ENCODE measurements around the gene ACOT13. TPM values are rescaled to one million over a fixed set of nuclear protein-coding genes. Genes with fewer than 3 reads are reported as not detected.
"Not testable (repeated sequence)": the region's sequence is repeated elsewhere in the genome, so short reads cannot be mapped to it uniquely, and the experiment has no call there.

Gene ACOT13
- total and polyA plus RNA-seq, 4 donors, result 7.3 to 13.5 (median 9.6) TPM

DNA sequence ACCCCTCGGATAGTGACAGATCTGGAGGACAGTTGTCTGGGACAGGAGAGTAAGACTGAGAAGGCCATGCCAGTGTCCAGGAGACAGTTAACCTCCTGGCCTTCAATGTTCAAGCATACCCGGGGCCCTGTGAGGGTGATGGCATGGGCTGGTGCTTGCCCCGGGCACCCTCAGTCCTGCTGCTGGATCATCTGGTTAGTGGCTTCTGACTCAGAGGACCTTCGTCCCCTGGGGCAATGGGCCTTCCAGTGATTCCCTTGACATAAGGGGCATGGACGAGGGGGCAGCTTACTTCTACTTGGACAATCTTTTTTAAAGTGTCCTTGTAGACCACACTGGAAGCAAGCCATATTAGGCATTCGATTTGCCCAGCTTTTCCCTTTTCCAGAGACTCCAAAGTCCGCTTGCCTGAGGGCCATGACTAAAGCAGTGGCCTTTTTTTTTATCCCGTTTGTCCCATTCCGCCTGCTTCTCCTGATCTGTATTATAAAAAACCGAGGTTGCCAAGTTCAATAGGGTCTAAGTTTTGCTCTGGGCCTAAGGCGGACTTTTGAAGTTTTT is 12.0 kb downstream of the ACOT13 start:
- H3K27ac ChIP-seq (ENCODE audit: low read depth in 1 of 2, low read length in 2 of 2); H3K4me1 ChIP-seq (ENCODE audit: control insufficient read depth in 1 of 2, insufficient read depth in 2 of 2, low read length in 2 of 2); H3K9me3 ChIP-seq (ENCODE audit: control insufficient read depth, low read length); ATAC-seq (ENCODE audit: low FRiP score); H3K4me3 ChIP-seq (ENCODE audit: low read length in 2 of 2); intact Hi-C loops (cut with DNase I); H3K27me3 ChIP-seq (ENCODE audit: control insufficient read depth in 1 of 2, insufficient read depth in 2 of 2, low read length in 1 of 2); DNase-seq; H3K36me3 ChIP-seq (ENCODE audit: control insufficient read depth in 1 of 2, insufficient read depth in 2 of 2, low read length in 1 of 2): not testable (repeated sequence)
- 92 to 93% methylated on average over 11 of the region's 11 CpGs for WGBS, 2 donors

DNA sequence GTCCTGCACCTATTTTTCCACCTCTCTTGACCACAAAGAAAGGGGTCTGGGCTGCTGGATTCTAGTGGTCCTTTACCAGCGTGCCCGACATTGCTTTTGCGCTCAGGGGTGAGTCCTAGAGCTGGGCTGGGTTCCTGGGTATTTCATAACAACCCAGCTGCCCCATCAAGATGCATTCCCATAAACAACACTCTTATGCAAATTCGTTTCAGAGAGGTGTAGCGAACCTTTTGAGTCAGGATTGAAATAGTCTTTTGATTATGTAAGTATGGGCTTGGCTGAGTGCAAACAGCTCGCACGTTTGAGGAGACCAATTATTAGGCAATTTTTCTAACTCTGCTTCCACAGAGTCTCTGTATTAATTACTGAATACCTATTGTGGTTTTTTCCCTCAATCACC is 13.7 kb downstream of the ACOT13 start:
- WGBS, 2 donors, result 90% methylated on average over 7 of the region's 7 CpGs

DNA sequence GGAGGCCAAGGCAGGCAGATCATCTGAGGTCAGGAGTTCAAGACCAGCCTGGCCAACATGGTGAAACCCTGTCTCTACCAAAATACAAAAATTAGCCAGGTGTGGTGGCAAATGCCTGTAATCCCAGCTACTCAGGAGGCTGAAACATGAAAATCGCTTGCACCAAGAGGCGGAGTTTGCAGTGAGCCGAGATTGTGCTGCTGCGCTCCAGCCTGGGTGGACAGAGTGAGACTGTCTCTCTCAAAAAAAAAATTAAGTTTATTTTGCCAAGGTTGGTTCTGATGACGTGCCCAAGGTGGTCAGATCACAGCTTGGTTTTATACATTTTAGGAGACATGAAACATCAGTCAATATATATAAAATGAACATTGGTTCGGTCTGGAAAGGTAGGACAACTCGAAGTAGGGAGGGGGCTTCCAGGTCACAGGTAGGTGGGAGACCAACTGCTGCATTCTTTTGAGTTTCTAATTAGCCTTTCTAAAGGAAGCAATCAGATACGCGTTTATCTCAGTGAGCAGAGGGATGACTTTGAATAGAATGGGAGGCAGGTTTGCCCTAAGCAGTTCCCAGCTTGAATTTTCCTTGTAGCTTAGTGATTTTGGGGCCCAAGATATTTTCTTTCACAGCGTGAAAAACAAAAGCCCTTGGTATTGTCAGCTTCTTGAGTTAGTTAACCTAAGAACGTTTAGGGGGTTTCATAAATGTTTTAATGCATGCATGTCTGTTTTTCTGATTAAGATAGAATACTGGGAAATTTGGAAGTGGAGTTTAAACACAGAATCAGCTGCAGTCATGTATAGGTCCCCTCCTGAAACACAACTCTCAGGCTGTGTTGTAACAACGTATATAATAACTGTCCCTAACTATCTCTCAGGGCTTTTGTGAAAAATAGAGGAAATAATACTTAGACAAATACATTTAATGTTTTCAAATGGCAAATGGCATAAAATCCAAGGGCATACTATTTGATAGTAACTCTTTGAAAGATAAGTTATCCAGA is 16.7 kb downstream of the ACOT13 start:
- H3K4me1 ChIP-seq (ENCODE audit: control insufficient read depth in 1 of 2, insufficient read depth in 2 of 2, low read length in 2 of 2), result no peaks in the 10 kb centered on the region
- intact Hi-C loops (cut with DNase I), result no loop called here
- ATAC-seq (ENCODE audit: low FRiP score) (no peak), DNase-seq (no peak)
- no peaks in the 10 kb centered on the region for H3K9me3 ChIP-seq (ENCODE audit: control insufficient read depth, low read length)
- no peak overlapping the region for H3K4me3 ChIP-seq (ENCODE audit: low read length in 2 of 2)
- WGBS, 2 donors, result 71 to 73% methylated on average over 12 of the region's 12 CpGs
- no peaks in the 10 kb centered on the region for H3K27me3 ChIP-seq (ENCODE audit: control insufficient read depth in 1 of 2, insufficient read depth in 2 of 2, low read length in 1 of 2)
- H3K36me3 ChIP-seq (ENCODE audit: control insufficient read depth in 1 of 2, insufficient read depth in 2 of 2, low read length in 1 of 2), result no peaks in the 10 kb centered on the region
- no peak overlapping the region for H3K27ac ChIP-seq (ENCODE audit: low read depth in 1 of 2, low read length in 2 of 2)

More for the DNA sequence above, 13.7 kb downstream of the ACOT13 start:
- Histone ChIP-seq H3K9me3 (ENCODE audit: control insufficient read depth, low read length) (no peaks in the 10 kb centered on the region), H3K4me1 (ENCODE audit: control insufficient read depth in 1 of 2, insufficient read depth in 2 of 2, low read length in 2 of 2) (no peaks in the 10 kb centered on the region), H3K27me3 (ENCODE audit: control insufficient read depth in 1 of 2, insufficient read depth in 2 of 2, low read length in 1 of 2) (no peaks in the 10 kb centered on the region), H3K27ac (ENCODE audit: low read depth in 1 of 2, low read length in 2 of 2) (no peak overlapping the region), H3K36me3 (ENCODE audit: control insufficient read depth in 1 of 2, insufficient read depth in 2 of 2, low read length in 1 of 2) (no peaks in the 10 kb centered on the region), H3K4me3 (ENCODE audit: low read length in 2 of 2) (no peak overlapping the region)
- no peak for DNase-seq
- ATAC-seq (ENCODE audit: low FRiP score), result no peak
- intact Hi-C loops (cut with DNase I), result no loop called here

DNA sequence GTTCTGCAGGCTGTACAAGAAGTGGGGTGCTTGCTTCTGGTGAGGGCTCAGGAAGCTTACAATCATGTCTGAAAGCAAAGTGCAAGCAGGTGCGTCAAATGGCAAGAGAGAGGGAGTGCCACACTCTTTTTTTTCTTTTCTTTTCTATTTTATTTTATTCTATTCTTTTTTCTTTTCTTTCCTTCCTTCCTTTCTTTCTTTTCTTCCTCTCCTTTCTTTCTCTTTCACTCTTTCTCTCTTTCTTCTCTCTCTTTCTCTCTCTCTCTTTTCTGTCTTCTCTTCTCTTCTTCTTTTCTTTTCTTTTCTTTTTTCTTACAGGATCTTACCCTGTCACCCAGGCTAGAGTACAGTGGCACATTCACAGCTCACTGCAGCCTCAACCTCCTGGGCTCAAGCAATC is 19.5 kb downstream of the ACOT13 start:
- WGBS, 2 donors, result 98 to 100% methylated on average over 1 of the region's 1 CpG
- no peaks in the 10 kb centered on the region for H3K36me3 ChIP-seq (ENCODE audit: control insufficient read depth in 1 of 2, insufficient read depth in 2 of 2, low read length in 1 of 2)
- no peaks in the 10 kb centered on the region for H3K9me3 ChIP-seq (ENCODE audit: control insufficient read depth, low read length)
- H3K4me3 ChIP-seq (ENCODE audit: low read length in 2 of 2), result no peak overlapping the region
- ATAC-seq (ENCODE audit: low FRiP score) (no peak), DNase-seq (no peak)
- H3K27ac ChIP-seq (ENCODE audit: low read depth in 1 of 2, low read length in 2 of 2), result no peak overlapping the region
- intact Hi-C loops (cut with DNase I), result no loop called here
- no peaks in the 10 kb centered on the region for H3K4me1 ChIP-seq (ENCODE audit: control insufficient read depth in 1 of 2, insufficient read depth in 2 of 2, low read length in 2 of 2)
- no peaks in the 10 kb centered on the region for H3K27me3 ChIP-seq (ENCODE audit: control insufficient read depth in 1 of 2, insufficient read depth in 2 of 2, low read length in 1 of 2)

DNA sequence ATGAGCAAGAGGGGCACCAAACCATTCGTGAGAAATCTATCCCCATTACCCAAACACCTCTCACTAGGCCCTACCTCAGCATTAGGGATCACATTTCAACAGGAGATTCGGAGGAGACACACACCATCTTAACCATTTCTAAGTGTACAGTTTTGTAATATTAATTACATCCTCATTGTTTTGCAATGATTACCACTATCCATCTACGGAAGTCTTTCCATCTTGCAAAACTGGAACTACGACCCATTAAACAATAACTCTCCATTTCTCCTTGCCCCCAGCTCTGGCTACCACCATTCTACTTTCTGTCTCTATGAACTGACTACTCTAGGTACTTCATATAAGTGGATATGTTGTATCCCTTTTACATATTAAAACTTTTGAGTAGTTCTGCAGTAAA is 20.1 kb downstream of the ACOT13 start:
- no peak overlapping the region for H3K4me3 ChIP-seq (ENCODE audit: low read length in 2 of 2)
- H3K4me1 ChIP-seq (ENCODE audit: control insufficient read depth in 1 of 2, insufficient read depth in 2 of 2, low read length in 2 of 2), result no peaks in the 10 kb centered on the region
- no peak for DNase-seq
- H3K36me3 ChIP-seq (ENCODE audit: control insufficient read depth in 1 of 2, insufficient read depth in 2 of 2, low read length in 1 of 2), result no peaks in the 10 kb centered on the region
- no peaks in the 10 kb centered on the region for H3K9me3 ChIP-seq (ENCODE audit: control insufficient read depth, low read length)
- no peaks in the 10 kb centered on the region for H3K27me3 ChIP-seq (ENCODE audit: control insufficient read depth in 1 of 2, insufficient read depth in 2 of 2, low read length in 1 of 2)
- ATAC-seq (ENCODE audit: low FRiP score), result no peak
- intact Hi-C loops (cut with DNase I), result no loop called here
- 95% methylated on average over 4 of the region's 4 CpGs for WGBS, 2 donors
- H3K27ac ChIP-seq (ENCODE audit: low read depth in 1 of 2, low read length in 2 of 2), result no peak overlapping the region

DNA sequence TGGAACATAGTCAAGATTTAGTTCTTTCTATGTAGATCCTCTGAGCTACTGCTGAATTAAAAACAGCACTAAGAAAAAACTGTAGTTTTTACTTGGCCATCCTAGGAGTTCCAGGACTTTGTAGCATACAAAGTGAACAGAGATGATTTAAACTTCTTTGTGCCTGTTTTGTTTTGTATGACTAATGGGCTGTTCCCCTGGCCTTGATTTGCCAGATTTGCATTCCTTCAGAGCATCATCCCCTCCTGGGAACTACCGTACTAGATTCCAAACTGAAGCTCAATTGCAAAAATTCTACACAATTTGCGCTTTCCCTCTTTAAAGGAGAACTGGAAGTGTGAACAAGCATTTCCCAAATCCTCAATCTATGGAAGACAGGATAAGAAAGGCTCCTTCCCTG is 23.1 kb downstream of the ACOT13 start:
- intact Hi-C loops (cut with DNase I), result loop anchor here in 1 of 2 donors (10.0 kb wide), 1 partner anchor 255 kb away; no protein-coding TSS in a partner anchor
- ATAC-seq (ENCODE audit: low FRiP score) (no peak), DNase-seq (no peak)
- Histone ChIP-seq H3K4me3 (ENCODE audit: low read length in 2 of 2) (no peak overlapping the region), H3K9me3 (ENCODE audit: control insufficient read depth, low read length) (no peaks in the 10 kb centered on the region), H3K36me3 (ENCODE audit: control insufficient read depth in 1 of 2, insufficient read depth in 2 of 2, low read length in 1 of 2) (no peaks in the 10 kb centered on the region), H3K27me3 (ENCODE audit: control insufficient read depth in 1 of 2, insufficient read depth in 2 of 2, low read length in 1 of 2) (no peaks in the 10 kb centered on the region), H3K27ac (ENCODE audit: low read depth in 1 of 2, low read length in 2 of 2) (no peak overlapping the region), H3K4me1 (ENCODE audit: control insufficient read depth in 1 of 2, insufficient read depth in 2 of 2, low read length in 2 of 2) (no peaks in the 10 kb centered on the region)
- 65% methylated on average over 2 of the region's 2 CpGs for WGBS, 2 donors

DNA sequence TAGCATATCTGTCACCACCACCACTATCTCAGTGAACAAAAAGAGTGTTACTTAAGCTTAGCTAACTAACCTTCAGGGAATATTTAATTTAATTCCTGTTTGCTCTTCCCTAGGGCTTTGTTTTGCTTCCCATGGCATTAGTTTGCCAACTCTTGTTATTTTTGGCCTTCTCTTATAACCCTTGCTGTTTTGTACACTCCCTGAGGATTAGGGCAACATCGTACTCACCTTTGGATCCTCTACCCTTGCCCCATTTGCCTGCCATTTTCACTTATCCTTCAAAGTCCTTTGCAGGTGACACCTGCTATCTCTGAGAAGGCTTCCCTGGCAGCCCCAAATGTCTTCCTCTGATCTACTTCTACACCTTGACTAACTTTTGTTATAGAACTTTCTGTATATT is 23.7 kb downstream of the ACOT13 start:
- intact Hi-C loops (cut with DNase I), result loop anchor here in 1 of 2 donors (10.0 kb wide), 1 partner anchor 256 kb away; no protein-coding TSS in a partner anchor
- no peaks in the 10 kb centered on the region for H3K36me3 ChIP-seq (ENCODE audit: control insufficient read depth in 1 of 2, insufficient read depth in 2 of 2, low read length in 1 of 2)
- H3K27me3 ChIP-seq (ENCODE audit: control insufficient read depth in 1 of 2, insufficient read depth in 2 of 2, low read length in 1 of 2), result no peaks in the 10 kb centered on the region
- ATAC-seq (ENCODE audit: low FRiP score) (no peak), DNase-seq (no peak)
- H3K9me3 ChIP-seq (ENCODE audit: control insufficient read depth, low read length), result no peaks in the 10 kb centered on the region
- no peak overlapping the region for H3K27ac ChIP-seq (ENCODE audit: low read depth in 1 of 2, low read length in 2 of 2)
- H3K4me1 ChIP-seq (ENCODE audit: control insufficient read depth in 1 of 2, insufficient read depth in 2 of 2, low read length in 2 of 2), result no peaks in the 10 kb centered on the region
- WGBS, 2 donors, result 6 to 10% methylated on average over 1 of the region's 1 CpG
- H3K4me3 ChIP-seq (ENCODE audit: low read length in 2 of 2), result no peak overlapping the region

DNA sequence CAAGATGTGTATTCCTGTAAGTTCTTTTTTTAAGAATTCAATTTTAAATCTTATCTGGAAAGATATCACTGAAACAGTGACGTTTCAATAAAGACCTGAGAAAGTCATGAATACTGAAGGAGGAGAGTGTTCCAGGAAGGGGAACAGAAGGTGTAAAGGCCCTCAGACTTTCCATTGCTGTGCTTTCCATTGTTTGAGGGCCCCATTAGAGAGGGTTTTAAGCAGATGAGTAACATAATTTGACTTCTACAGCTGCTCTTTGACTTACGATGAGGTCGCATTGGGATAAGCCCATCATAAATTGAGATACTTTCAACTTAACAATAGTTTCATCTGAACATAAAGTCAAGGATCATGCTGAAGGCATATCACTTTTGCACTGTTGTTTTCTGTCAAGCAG is 24.7 kb downstream of the ACOT13 start:
- Histone ChIP-seq H3K4me3 (ENCODE audit: low read length in 2 of 2) (no peak overlapping the region), H3K4me1 (ENCODE audit: control insufficient read depth in 1 of 2, insufficient read depth in 2 of 2, low read length in 2 of 2) (no peaks in the 10 kb centered on the region), H3K36me3 (ENCODE audit: control insufficient read depth in 1 of 2, insufficient read depth in 2 of 2, low read length in 1 of 2) (no peaks in the 10 kb centered on the region), H3K27ac (ENCODE audit: low read depth in 1 of 2, low read length in 2 of 2) (no peak overlapping the region), H3K27me3 (ENCODE audit: control insufficient read depth in 1 of 2, insufficient read depth in 2 of 2, low read length in 1 of 2) (no peaks in the 10 kb centered on the region), H3K9me3 (ENCODE audit: control insufficient read depth, low read length) (no peaks in the 10 kb centered on the region)
- ATAC-seq (ENCODE audit: low FRiP score) (no peak), DNase-seq (no peak)
- 89 to 91% methylated on average over 3 of the region's 3 CpGs for WGBS, 2 donors
- intact Hi-C loops (cut with DNase I), result loop anchor here in 1 of 2 donors (10.0 kb wide), 1 partner anchor 257 kb away; no protein-coding TSS in a partner anchor
